C4-2B (cell line): ENCODE measurements around the gene PGM5.

ENCODE experiments used
- CTCF ChIP-seq: fragments of 450-650 bp; conservative IDR thresholded peaks from 2 replicates; pipeline ENCODE4 v1.5.1; 2017; ENCODE audit warnings: mild to moderate bottlenecking
- ZFX ChIP-seq: fragments of 450-650 bp; IDR thresholded peaks from 2 replicates; pipeline ENCODE4 v1.6.1; 2017

GRCh38 chr9:68497629-68498028, 141.2 kb downstream of the PGM5 start:
- TF ChIP-seq CTCF (no peak), ZFX (no peak)
